Measurements from ENCODE around the gene FBLN1. TPM values are rescaled to one million over a fixed set of nuclear protein-coding genes. Genes with fewer than 3 reads are reported as not detected.

Gene FBLN1
- total and polyA plus RNA-seq, 2 of the 13 experiments (the other 11 are each of a cell fraction or from before 2014, with no cell fraction given) = 37.3 to 103 TPM

GRCh38 chr22:45483918-45484499 is 18.7 kb upstream of the FBLN1 start (continued):
- TF ChIP-seq ASH2L (IDR thresholded peaks at IDR 0.05; ENCODE audit: insufficient read length, low read depth, low read length) (no peak), ZBTB7B (CRISPR knock-in tag; IDR thresholded peaks at IDR 0.05) (peak; percentile 48; the same call in 1 of the 2 replicates), TFE3 (CRISPR knock-in tag; IDR thresholded peaks at IDR 0.05) (peak; percentile 80; the same call in 1 of the 2 replicates), RFX5 (IDR thresholded peaks at IDR 0.05; ENCODE audit: low read depth, low read length) (no peak), ZNF10 (CRISPR knock-in tag; IDR thresholded peaks at IDR 0.05; ENCODE audit: borderline replicate concordance, low read depth) (no peak), STAT5B (CRISPR knock-in tag; IDR thresholded peaks at IDR 0.05) (no peak), POLR2AphosphoS2 (IDR thresholded peaks at IDR 0.05; ENCODE audit: low read depth, low read length) (no peak), ZNF839 (CRISPR knock-in tag; IDR thresholded peaks at IDR 0.05; ENCODE audit: borderline replicate concordance) (no peak), HDAC1 (CRISPR knock-in tag; IDR thresholded peaks at IDR 0.05) (peak; percentile 62; the same call in 1 of the 2 replicates), MYC (CRISPR knock-in tag; IDR thresholded peaks at IDR 0.05; ENCODE audit: borderline replicate concordance) (peak; percentile 23; the same call in 1 of the 2 replicates), SP1 (IDR thresholded peaks at IDR 0.05) (no peak), SP1 (CRISPR knock-in tag; IDR thresholded peaks at IDR 0.05) (0 out of 2 replicates have a peak, but pooled peaks have one; percentile 33), KLF9 (CRISPR knock-in tag; IDR thresholded peaks at IDR 0.05; ENCODE audit: low read depth) (no peak), CTCF (CRISPR knock-in tag; IDR thresholded peaks at IDR 0.05) (no peak), ZNF142 (CRISPR knock-in tag; IDR thresholded peaks at IDR 0.05) (0 out of 2 replicates have a peak, but pooled peaks have one; percentile 23), SNRNP70 (IDR thresholded peaks at IDR 0.05; ENCODE audit: low read depth, low read length) (no peak), ZNF17 (CRISPR knock-in tag; IDR thresholded peaks at IDR 0.05) (no peak), SAP130 (CRISPR knock-in tag; IDR thresholded peaks at IDR 0.05; ENCODE audit: low read depth) (peak; percentile 68), CENPBD1 (CRISPR knock-in tag; IDR thresholded peaks at IDR 0.05; ENCODE audit: borderline replicate concordance, low read depth) (no peak), DPF2 (CRISPR knock-in tag; IDR thresholded peaks at IDR 0.05; ENCODE audit: borderline replicate concordance, low read depth) (peak; percentile 21; the same call in 1 of the 2 replicates)

Measured in HepG2 (cell line).